ENCODE measurements around the gene LSP1. TPM values are rescaled to one million over a fixed set of nuclear protein-coding genes. Genes with fewer than 3 reads are reported as not detected.

Gene LSP1
- total RNA-seq, 1 donor from 2014 or later = not detected

GRCh38 chr11:1892558-1892957 lies 39.7 kb downstream of the LSP1 start:
- TF ChIP-seq, protein P1, sequence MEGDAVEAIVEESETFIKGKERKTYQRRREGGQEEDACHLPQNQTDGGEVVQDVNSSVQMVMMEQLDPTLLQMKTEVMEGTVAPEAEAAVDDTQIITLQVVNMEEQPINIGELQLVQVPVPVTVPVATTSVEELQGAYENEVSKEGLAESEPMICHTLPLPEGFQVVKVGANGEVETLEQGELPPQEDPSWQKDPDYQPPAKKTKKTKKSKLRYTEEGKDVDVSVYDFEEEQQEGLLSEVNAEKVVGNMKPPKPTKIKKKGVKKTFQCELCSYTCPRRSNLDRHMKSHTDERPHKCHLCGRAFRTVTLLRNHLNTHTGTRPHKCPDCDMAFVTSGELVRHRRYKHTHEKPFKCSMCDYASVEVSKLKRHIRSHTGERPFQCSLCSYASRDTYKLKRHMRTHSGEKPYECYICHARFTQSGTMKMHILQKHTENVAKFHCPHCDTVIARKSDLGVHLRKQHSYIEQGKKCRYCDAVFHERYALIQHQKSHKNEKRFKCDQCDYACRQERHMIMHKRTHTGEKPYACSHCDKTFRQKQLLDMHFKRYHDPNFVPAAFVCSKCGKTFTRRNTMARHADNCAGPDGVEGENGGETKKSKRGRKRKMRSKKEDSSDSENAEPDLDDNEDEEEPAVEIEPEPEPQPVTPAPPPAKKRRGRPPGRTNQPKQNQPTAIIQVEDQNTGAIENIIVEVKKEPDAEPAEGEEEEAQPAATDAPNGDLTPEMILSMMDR (IDR thresholded peaks at IDR 0.05; ENCODE audit: unreplicated experiment) = no peak
- DNase-seq (ENCODE audit: low spot score) = no peak
- Mint-ChIP-seq H3K4me1 (ENCODE audit: unreplicated experiment) (no peaks in the 10 kb centered on the region), H3K9me3 (ENCODE audit: unreplicated experiment) (no peaks in the 10 kb centered on the region), H3K36me3 (ENCODE audit: low read depth, unreplicated experiment) (no peaks in the 10 kb centered on the region), H3K4me3 (ENCODE audit: unreplicated experiment) (no peak overlapping the region), H3K27ac (ENCODE audit: unreplicated experiment) (no peak overlapping the region), H3K27me3 (ENCODE audit: unreplicated experiment) (peaks cover 7% of the 10 kb centered on the region)

DNA sequence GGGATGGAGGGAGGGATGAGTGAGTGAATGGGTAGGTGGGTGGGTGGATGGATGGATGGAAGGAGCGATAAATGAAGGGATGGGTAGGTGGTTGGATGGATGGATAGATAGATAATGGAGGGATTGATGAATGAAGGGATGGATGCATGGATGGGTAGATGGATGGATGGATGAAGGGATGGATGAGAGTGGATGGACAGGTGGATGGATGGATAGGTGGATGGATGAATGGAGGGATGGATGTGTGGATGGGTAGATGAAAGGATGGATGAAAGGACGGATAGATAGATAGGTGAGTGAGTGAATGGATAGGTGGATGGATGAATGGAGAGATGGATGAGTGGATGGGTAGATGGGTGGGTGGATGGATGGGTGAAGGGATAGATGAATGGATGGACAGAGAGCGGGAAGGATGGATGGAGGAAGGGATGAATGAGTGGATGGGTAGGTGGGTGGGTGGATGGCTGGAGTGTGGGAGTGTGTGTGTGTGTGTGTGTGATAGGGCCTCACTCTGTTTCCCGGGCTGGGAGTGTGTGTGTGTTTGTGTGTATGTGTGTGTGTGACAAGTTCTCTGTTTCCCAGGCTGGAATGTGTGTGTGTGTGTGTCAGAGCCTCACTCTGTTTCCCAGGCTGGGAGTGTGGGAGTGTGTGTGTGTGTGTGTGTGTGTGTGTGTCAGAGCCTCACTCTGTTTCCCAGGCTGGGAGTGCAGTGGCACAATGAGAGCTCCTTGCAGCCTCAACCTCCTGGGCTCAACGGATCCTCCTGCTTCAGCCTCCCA lies 40.9 kb downstream of the LSP1 start:
- H3K27ac Mint-ChIP-seq (ENCODE audit: unreplicated experiment) = no peak overlapping the region
- no peaks in the 10 kb centered on the region for H3K4me1 Mint-ChIP-seq (ENCODE audit: unreplicated experiment)
- no peaks in the 10 kb centered on the region for H3K36me3 Mint-ChIP-seq (ENCODE audit: low read depth, unreplicated experiment)
- DNase-seq (ENCODE audit: low spot score) = no peak
- H3K4me3 Mint-ChIP-seq (ENCODE audit: unreplicated experiment) = no peak overlapping the region
- H3K9me3 Mint-ChIP-seq (ENCODE audit: unreplicated experiment) = no peaks in the 10 kb centered on the region
- H3K27me3 Mint-ChIP-seq (ENCODE audit: unreplicated experiment) = peaks cover 2% of the 10 kb centered on the region
- TF ChIP-seq, protein P1 (IDR thresholded peaks at IDR 0.05; ENCODE audit: unreplicated experiment) = no peak

DNA sequence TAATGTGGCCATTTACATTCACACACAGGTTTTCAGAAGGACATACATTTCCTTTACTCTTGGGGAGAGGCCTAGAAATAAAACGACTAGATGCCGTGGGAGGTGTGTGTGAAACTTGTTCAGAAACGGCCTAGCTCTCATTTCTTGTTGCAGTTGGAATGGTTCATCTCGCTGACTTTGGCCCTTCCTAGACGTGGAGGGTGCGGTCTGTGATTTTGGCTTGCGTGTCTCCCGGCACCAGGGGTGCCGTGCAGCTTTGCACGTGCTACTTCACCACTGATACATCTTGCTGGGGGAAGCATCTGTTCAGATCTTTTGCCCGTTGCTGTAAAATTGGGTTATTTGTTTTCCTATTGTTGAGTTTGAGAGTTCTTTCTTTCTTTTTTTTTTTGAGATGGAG lies 41.9 kb downstream of the LSP1 start:
- Mint-ChIP-seq H3K36me3 (ENCODE audit: low read depth, unreplicated experiment) (no peaks in the 10 kb centered on the region), H3K9me3 (ENCODE audit: unreplicated experiment) (no peaks in the 10 kb centered on the region), H3K27ac (ENCODE audit: unreplicated experiment) (no peak overlapping the region)

GRCh38 chr11:1896468-1896867 lies 43.6 kb downstream of the LSP1 start:
- no peaks in the 10 kb centered on the region for H3K9me3 Mint-ChIP-seq (ENCODE audit: unreplicated experiment)
- H3K36me3 Mint-ChIP-seq (ENCODE audit: low read depth, unreplicated experiment) = no peaks in the 10 kb centered on the region
- no peaks in the 10 kb centered on the region for H3K4me1 Mint-ChIP-seq (ENCODE audit: unreplicated experiment)
- no peak overlapping the region for H3K27ac Mint-ChIP-seq (ENCODE audit: unreplicated experiment)
- peaks cover 2% of the 10 kb centered on the region for H3K27me3 Mint-ChIP-seq (ENCODE audit: unreplicated experiment)
- H3K4me3 Mint-ChIP-seq (ENCODE audit: unreplicated experiment) = no peak overlapping the region
- DNase-seq (ENCODE audit: low spot score) = no peak
- TF ChIP-seq, protein P1 (IDR thresholded peaks at IDR 0.05; ENCODE audit: unreplicated experiment) = no peak

More for the DNA sequence above, 41.9 kb downstream of the LSP1 start:
- TF ChIP-seq, protein P1 (IDR thresholded peaks at IDR 0.05; ENCODE audit: unreplicated experiment) = no peak
- Mint-ChIP-seq H3K4me1 (ENCODE audit: unreplicated experiment) (no peaks in the 10 kb centered on the region), H3K4me3 (ENCODE audit: unreplicated experiment) (no peak overlapping the region), H3K27me3 (ENCODE audit: unreplicated experiment) (peaks cover 2% of the 10 kb centered on the region)
- no peak for DNase-seq (ENCODE audit: low spot score)

- no peak for DNase-seq (ENCODE audit: low spot score)
- TF ChIP-seq, protein P1 (IDR thresholded peaks at IDR 0.05; ENCODE audit: unreplicated experiment) = no peak
- Mint-ChIP-seq H3K9me3 (ENCODE audit: unreplicated experiment) (no peaks in the 10 kb centered on the region), H3K36me3 (ENCODE audit: low read depth, unreplicated experiment) (no peaks in the 10 kb centered on the region), H3K27me3 (ENCODE audit: unreplicated experiment) (peaks cover 2% of the 10 kb centered on the region), H3K27ac (ENCODE audit: unreplicated experiment) (no peak overlapping the region), H3K4me3 (ENCODE audit: unreplicated experiment) (no peak overlapping the region), H3K4me1 (ENCODE audit: unreplicated experiment) (no peaks in the 10 kb centered on the region)
These were observed 44.0 kb downstream of the LSP1 start for GRCh38 chr11:1896923-1897322.
